ENCODE data around the gene SUMF2. TPM values are rescaled to one million over a fixed set of nuclear protein-coding genes. Genes with fewer than 3 reads are reported as not detected.
"Not testable (repeated sequence)": the region's sequence is repeated elsewhere in the genome, so short reads cannot be mapped to it uniquely, and the experiment has no call there.

The SUMF2 gene
- total and polyA plus RNA-seq, 2 of the 4 experiments (the other 2 are of a cell fraction): 86.2 to 97.3 TPM

GRCh38 chr7:56032578-56032977 lies 31.5 kb upstream of the SUMF2 start:
- H2AFZ ChIP-seq (replicated peaks; ENCODE audit: low read length, poor library complexity); H3K9ac ChIP-seq (ENCODE audit: low read depth, low read length); H2AK9ac ChIP-seq (replicated peaks; ENCODE audit: low read depth, low read length, poor library complexity); H2BK5ac ChIP-seq (ENCODE audit: low read depth, low read length, poor library complexity, severe bottlenecking); DNase-seq; H3K9me3 ChIP-seq (ENCODE audit: control insufficient read depth, insufficient read depth, low read length); H3K4me1 ChIP-seq (ENCODE audit: control insufficient read depth, insufficient read depth, low read length); BruUV-seq (replicated peaks); H3K9me1 ChIP-seq (ENCODE audit: insufficient read depth, low read length); H4K91ac ChIP-seq (ENCODE audit: insufficient read depth, low read depth, low read length); H3K4me3 ChIP-seq (ENCODE audit: insufficient read depth, low read depth, low read length); H3K14ac ChIP-seq (replicated peaks; ENCODE audit: low read depth, low read length); H3K4me2 ChIP-seq (ENCODE audit: low read depth, low read length); H2BK20ac ChIP-seq (ENCODE audit: low read depth, low read length); H2AK5ac ChIP-seq (ENCODE audit: low read depth, low read length); H3K23ac ChIP-seq (ENCODE audit: low read depth, low read length); dilution Hi-C loops (cut with HindIII; ENCODE audit: low sequenced_read_pairs, unreplicated experiment); ATAC-seq (ENCODE audit: low read depth); H2BK120ac ChIP-seq (ENCODE audit: low read depth, low read length); H4K20me1 ChIP-seq (ENCODE audit: insufficient read depth, low read length); H2BK15ac ChIP-seq (ENCODE audit: low read depth, low read length); in situ Hi-C loops (cut with MboI; ENCODE audit: low sequenced_read_pairs); H3K56ac ChIP-seq (ENCODE audit: extremely low read depth, insufficient read depth, low read length); H3K27me3 ChIP-seq (ENCODE audit: control insufficient read depth, insufficient read depth, low read length); H3K18ac ChIP-seq (ENCODE audit: low read depth, low read length); H4K5ac ChIP-seq (ENCODE audit: low read depth, low read length); H4K8ac ChIP-seq (ENCODE audit: low read depth in 2 of 2, low read length in 2 of 2); H3K4ac ChIP-seq (ENCODE audit: low read depth, low read length); H3K36me3 ChIP-seq (ENCODE audit: control insufficient read depth, insufficient read depth, low read length); H3K27ac ChIP-seq (ENCODE audit: insufficient read depth, low read length): not testable (repeated sequence)
- ChIA-PET POLR2A (ENCODE audit: unreplicated experiment) (interaction anchor here (0.7 kb wide), 1 partner anchor 633 kb away, joined by 5 read pairs; no protein-coding TSS in a partner anchor), CTCF (interaction anchor here (0.6 kb wide), 1 partner anchor 31 kb away, joined by 3 read pairs; no protein-coding TSS in a partner anchor)
- peaks cover 17 to 42% of the 10 kb centered on the region in 2 experiments for H3K79me1 ChIP-seq (ENCODE audit: low read depth in 1 of 2, low read length in 2 of 2)
- 100% methylated on average over 1 of the region's 7 CpGs; no CpG with 5 or more reads in 1 of the 2 experiments for WGBS, 2 experiments (ENCODE audit: extremely low coverage in 2 of 2, insufficient read length in 1 of 2)
- intact Hi-C loops (cut with micrococcal nuclease): loop anchor here (2.0 kb wide), 1 partner anchor 18 kb away; the partner anchor contains the start of genes CCT6A and PSPH
